IMR-90 (cell line): ENCODE measurements around the gene EMC1. TPM values are rescaled to one million over a fixed set of nuclear protein-coding genes. Genes with fewer than 3 reads are reported as not detected.
"Not testable (repeated sequence)": the region's sequence is repeated elsewhere in the genome, so short reads cannot be mapped to it uniquely, and the experiment has no call there.

ENCODE experiments used
- ATAC-seq: fragments of 200-7000 bp; cut with Tn5 transposase; 2 replicates; pipeline ENCODE4 v1.9.1; 2020; ENCODE audit warnings: low read depth, mild to moderate bottlenecking, moderate library complexity
- BruUV-seq: library from RNA; stranded (reverse); fragments of 400-500 nt; replicated peaks from 2 replicates; lab custom pipeline; 2021; lab: Mats Ljungman, UMichigan
- CTCF ChIA-PET: fragments of 300-600 bp; formaldehyde crosslinking; extraction: SDS; loops from one replicate; lab custom pipeline; 2021; ENCODE audit warnings: antibody characterized with exemption; lab: Yijun Ruan, JAX
- POLR2A ChIA-PET: fragments of 300-600 bp; sonication (Branson Sonifier 250); formaldehyde crosslinking; loops from one replicate; lab custom pipeline; 2022; ENCODE audit warnings: antibody characterized with exemption; ENCODE audit not compliant: unreplicated experiment; lab: Charles Lee
- DNase-seq: peaks from one replicate; pipeline ENCODE4 v3.0.0; 2013
- H2AFZ ChIP-seq: replicated peaks from 2 replicates; pipeline ENCODE3; 2013; ENCODE audit warnings: low read length, mild to moderate bottlenecking; ENCODE audit not compliant: poor library complexity
- H2AK5ac ChIP-seq: 2 replicates; pipeline ENCODE4 v1.6.1; 2013; ENCODE audit warnings: low read depth, low read length, inconsistent platforms
- H2AK9ac ChIP-seq: replicated peaks from 2 replicates; pipeline ENCODE3; 2013; ENCODE audit warnings: mild to moderate bottlenecking, low read depth, low read length, moderate library complexity; ENCODE audit not compliant: poor library complexity
- H2BK120ac ChIP-seq: 2 replicates; pipeline ENCODE4 v1.6.1; 2013; ENCODE audit warnings: low read depth, low read length, inconsistent platforms
- H2BK15ac ChIP-seq: 3 replicates; pipeline ENCODE4 v1.6.1; 2013; ENCODE audit warnings: low read depth, low read length, inconsistent platforms
- H2BK20ac ChIP-seq: 2 replicates; pipeline ENCODE4 v1.6.1; 2013; ENCODE audit warnings: low read depth, mild to moderate bottlenecking, inconsistent platforms, low read length, moderate library complexity
- H2BK5ac ChIP-seq: 2 replicates; pipeline ENCODE4 v1.6.1; 2013; ENCODE audit warnings: mild to moderate bottlenecking, low read depth, low read length, inconsistent platforms; ENCODE audit not compliant: poor library complexity, severe bottlenecking
- H3K14ac ChIP-seq: replicated peaks from 2 replicates; pipeline ENCODE4 v1.6.1; 2013; ENCODE audit warnings: low read depth, low read length, inconsistent platforms
- H3K18ac ChIP-seq: 2 replicates; pipeline ENCODE4 v1.6.1; 2013; ENCODE audit warnings: low read depth, low read length, control low read depth
- H3K23ac ChIP-seq: 2 replicates; pipeline ENCODE4 v1.6.1; 2013; ENCODE audit warnings: low read depth, low read length, inconsistent platforms
- H3K27ac ChIP-seq: 2 replicates; pipeline ENCODE4 v1.5.1; 2013; ENCODE audit warnings: mild to moderate bottlenecking, control low read depth, low read length; ENCODE audit not compliant: insufficient read depth
- H3K27me3 ChIP-seq: 2 replicates; pipeline ENCODE4 v1.6.1; 2013; ENCODE audit warnings: low read length; ENCODE audit not compliant: control insufficient read depth, insufficient read depth
- H3K36me3 ChIP-seq: 2 replicates; pipeline ENCODE4 v1.6.1; 2013; ENCODE audit warnings: low read length, mixed read lengths; ENCODE audit not compliant: control insufficient read depth, insufficient read depth
- H3K4ac ChIP-seq: 2 replicates; pipeline ENCODE4 v1.6.1; 2013; ENCODE audit warnings: low read depth, low read length, inconsistent platforms
- H3K4me1 ChIP-seq: 2 replicates; pipeline ENCODE4 v1.6.1; 2013; ENCODE audit warnings: low read length, mixed read lengths; ENCODE audit not compliant: control insufficient read depth, insufficient read depth
- H3K4me2 ChIP-seq: 2 replicates; pipeline ENCODE4 v1.6.1; 2013; ENCODE audit warnings: low read depth, mild to moderate bottlenecking, control low read depth, low read length, moderate library complexity
- H3K4me3 ChIP-seq: 2 replicates; pipeline ENCODE4 v1.5.1; 2013; ENCODE audit warnings: low read depth, mild to moderate bottlenecking, control low read depth, low read length, moderate library complexity; ENCODE audit not compliant: insufficient read depth
- H3K56ac ChIP-seq: 2 replicates; pipeline ENCODE4 v1.6.1; 2013; ENCODE audit warnings: low read length, inconsistent platforms; ENCODE audit not compliant: insufficient read depth; ENCODE audit errors: extremely low read depth
- H3K79me1 ChIP-seq, 2 experiments: 2 replicates each; pipeline ENCODE4 v1.6.1; 2013; ENCODE audit warnings: low read length in 2 of 2, inconsistent platforms in 1 of 2, low read depth in 1 of 2
- H3K9ac ChIP-seq: 2 replicates; pipeline ENCODE4 v1.6.1; 2013; ENCODE audit warnings: low read depth, low read length, control low read depth
- H3K9me1 ChIP-seq: 2 replicates; pipeline ENCODE4 v1.6.1; 2013; ENCODE audit warnings: low read length, inconsistent platforms; ENCODE audit not compliant: insufficient read depth
- H3K9me3 ChIP-seq: 2 replicates; pipeline ENCODE4 v1.6.1; 2013; ENCODE audit warnings: low read length; ENCODE audit not compliant: control insufficient read depth, insufficient read depth
- H4K20me1 ChIP-seq: 2 replicates; pipeline ENCODE4 v1.6.1; 2013; ENCODE audit warnings: low read length, inconsistent platforms; ENCODE audit not compliant: insufficient read depth
- H4K5ac ChIP-seq: 2 replicates; pipeline ENCODE4 v1.6.1; 2013; ENCODE audit warnings: mild to moderate bottlenecking, low read depth, low read length, control low read depth
- H4K8ac ChIP-seq, 2 experiments: 2 replicates each; pipeline ENCODE4 v1.6.1; 2013; ENCODE audit warnings: low read depth in 2 of 2, low read length in 2 of 2, control low read depth in 1 of 2, inconsistent platforms in 1 of 2
- H4K91ac ChIP-seq: 2 replicates; pipeline ENCODE4 v1.6.1; 2013; ENCODE audit warnings: low read depth, low read length, inconsistent platforms; ENCODE audit not compliant: insufficient read depth
- WGBS, 2 experiments: methylation state at CpG; one replicate each; pipeline versions ENCODE4 v1.1.5 to v1.1.7; 2013; ENCODE audit warnings: missing lambda C conversion rate in 2 of 2; ENCODE audit not compliant: insufficient read length in 1 of 2; ENCODE audit errors: extremely low coverage in 2 of 2; 5-methylcytosine and 5-hydroxymethylcytosine counted together
- dilution Hi-C: fragments of 300-500 bp; cut with HindIII; formaldehyde crosslinking; loops from one replicate; pipeline ENCODE4 v1.14.3; 2018; ENCODE audit warnings: low sequenced_read_pairs; ENCODE audit not compliant: unreplicated experiment
- in situ Hi-C: fragments of 300-500 bp; cut with MboI; formaldehyde crosslinking; loops from 3 replicates; pipeline ENCODE4 v1.14.3; 2019; ENCODE audit warnings: low sequenced_read_pairs, inconsistent platforms, mixed read lengths
- intact Hi-C: fragments of 100-400 bp; cut with micrococcal nuclease; formaldehyde crosslinking; loops from 2 replicates; pipeline ENCODE4 v1.10.0; 2022
- polyA plus RNA-seq, 3 experiments: library from polyadenylated mRNA; depleted of rRNA; stranded (reverse); fragments of >200 nt; gene quantifications; 2 replicates each; pipeline ENCODE4 v1.2.3, GENCODE V29; 2012; ENCODE audit warnings: low replicate concordance in 1 of 3
- total RNA-seq: library from RNA; depleted of rRNA; stranded (reverse); fragments of >200 nt; gene quantifications from 2 replicates; pipeline ENCODE4 v1.2.3, GENCODE V29; 2012

Gene EMC1
- total and polyA plus RNA-seq, 2 of the 4 experiments (the other 2 are of a cell fraction), result 65.4 to 114 TPM

DNA sequence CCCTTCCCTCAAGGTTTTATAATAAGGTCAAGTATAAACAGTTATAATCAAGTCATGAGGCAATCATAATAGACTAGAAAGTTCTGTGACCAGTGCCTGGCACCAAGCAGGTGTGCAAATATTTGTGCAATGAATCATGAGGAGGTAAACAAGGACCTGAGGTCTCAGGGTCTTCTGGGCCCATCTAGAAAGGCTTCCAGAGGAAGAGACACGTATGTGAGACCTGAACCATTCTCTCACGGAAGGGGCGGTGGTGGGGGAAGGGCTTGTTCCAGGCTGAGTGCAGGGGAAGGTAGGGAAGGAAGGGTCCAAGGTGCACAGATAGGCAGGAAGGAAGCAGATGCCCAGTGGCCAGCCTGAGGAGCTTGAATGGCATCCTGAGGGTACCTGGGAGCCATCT lies 34.0 kb upstream of the EMC1 start:
- no CpG with 5 or more reads among the region's 3 CpGs for WGBS, 2 experiments
- H3K27ac ChIP-seq, H3K4me3 ChIP-seq, H3K56ac ChIP-seq, H3K9ac ChIP-seq, H2AK5ac ChIP-seq, H3K4ac ChIP-seq, H3K4me2 ChIP-seq, POLR2A ChIA-PET, H4K8ac ChIP-seq, DNase-seq, BruUV-seq, dilution Hi-C loops, in situ Hi-C loops, H2BK15ac ChIP-seq, CTCF ChIA-PET, H3K27me3 ChIP-seq, H2AFZ ChIP-seq, H3K18ac ChIP-seq, H2BK5ac ChIP-seq, H3K14ac ChIP-seq, H3K4me1 ChIP-seq, H3K36me3 ChIP-seq, H4K20me1 ChIP-seq, H3K9me3 ChIP-seq, H4K91ac ChIP-seq, H2BK120ac ChIP-seq, H4K5ac ChIP-seq, H3K79me1 ChIP-seq, H3K9me1 ChIP-seq, H3K23ac ChIP-seq, ATAC-seq, intact Hi-C loops, H2BK20ac ChIP-seq, H2AK9ac ChIP-seq: not testable (repeated sequence)
